ENCODE data around the gene ILRUN. TPM values are rescaled to one million over a fixed set of nuclear protein-coding genes. Genes with fewer than 3 reads are reported as not detected.

Gene ILRUN
- total RNA-seq, 4 donors from 2014 or later, result 34.8 to 81.0 (median 52.9) TPM

DNA sequence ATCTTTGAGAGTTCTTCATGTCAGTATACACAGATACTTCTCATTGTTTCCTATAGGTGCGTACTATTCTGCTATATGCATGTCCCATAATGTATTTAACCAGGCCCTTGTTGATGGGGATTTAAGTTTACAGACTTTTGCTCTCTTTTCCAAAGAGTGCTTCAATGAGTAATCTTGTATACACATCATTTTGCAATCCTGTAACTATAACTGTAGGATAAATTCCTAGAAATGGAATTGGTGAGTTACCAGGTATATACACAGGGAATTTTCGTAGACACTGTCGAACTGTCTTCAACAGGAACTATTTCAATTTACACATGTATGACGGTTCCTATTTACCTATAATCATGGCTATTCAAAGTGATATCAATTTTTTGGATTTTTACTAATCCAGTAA, 45.5 kb upstream of the ILRUN start:
- no peaks in the 10 kb centered on the region for H3K27me3 ChIP-seq
- peaks cover 0 to 21% (median 7%) of the 10 kb centered on the region in 4 donors for H3K4me1 ChIP-seq
- no peak overlapping the region for H3K27ac ChIP-seq
- no peaks in the 10 kb centered on the region for H3K36me3 ChIP-seq
- no peak overlapping the region for H3K4me3 ChIP-seq
- in situ Hi-C loops (cut with MboI; ENCODE audit: low pct_ligation_motif_present in 1 of 4, low pct_unique_long_range_greater_than_20kb in 1 of 4, low sequenced_read_pairs in 3 of 4), result no loop called here
- intact Hi-C loops (cut with DNase I; ENCODE audit: low total_unique reads), result no loop called here
- no peak for DNase-seq
- 94 to 95% methylated on average over 4 of the region's 4 CpGs for WGBS, 2 donors (ENCODE audit: low coverage in 1 of 2)
- H3K9me3 ChIP-seq, result no peaks in the 10 kb centered on the region
- TF ChIP-seq POLR2AphosphoS5 (IDR thresholded peaks at IDR 0.05), result no peak
- no peak for TF ChIP-seq EP300 (IDR thresholded peaks at IDR 0.05; ENCODE audit: low read depth)

- DNase-seq, result no peak
- H3K4me1 ChIP-seq, result no peaks in the 10 kb centered on the region
- in situ Hi-C loops (cut with MboI; ENCODE audit: low pct_ligation_motif_present in 1 of 4, low pct_unique_long_range_greater_than_20kb in 1 of 4, low sequenced_read_pairs in 3 of 4), result no loop called here
- H3K27me3 ChIP-seq, result no peaks in the 10 kb centered on the region
- H3K36me3 ChIP-seq, result no peaks in the 10 kb centered on the region
- H3K9me3 ChIP-seq, result no peaks in the 10 kb centered on the region
- WGBS, 2 donors (ENCODE audit: low coverage in 1 of 2), result 88 to 93% methylated on average over 1 to 3 of the region's 3 CpGs
- no peak for TF ChIP-seq POLR2AphosphoS5 (IDR thresholded peaks at IDR 0.05)
- TF ChIP-seq EP300 (IDR thresholded peaks at IDR 0.05; ENCODE audit: low read depth), result no peak
- TF ChIP-seq, protein P1, sequence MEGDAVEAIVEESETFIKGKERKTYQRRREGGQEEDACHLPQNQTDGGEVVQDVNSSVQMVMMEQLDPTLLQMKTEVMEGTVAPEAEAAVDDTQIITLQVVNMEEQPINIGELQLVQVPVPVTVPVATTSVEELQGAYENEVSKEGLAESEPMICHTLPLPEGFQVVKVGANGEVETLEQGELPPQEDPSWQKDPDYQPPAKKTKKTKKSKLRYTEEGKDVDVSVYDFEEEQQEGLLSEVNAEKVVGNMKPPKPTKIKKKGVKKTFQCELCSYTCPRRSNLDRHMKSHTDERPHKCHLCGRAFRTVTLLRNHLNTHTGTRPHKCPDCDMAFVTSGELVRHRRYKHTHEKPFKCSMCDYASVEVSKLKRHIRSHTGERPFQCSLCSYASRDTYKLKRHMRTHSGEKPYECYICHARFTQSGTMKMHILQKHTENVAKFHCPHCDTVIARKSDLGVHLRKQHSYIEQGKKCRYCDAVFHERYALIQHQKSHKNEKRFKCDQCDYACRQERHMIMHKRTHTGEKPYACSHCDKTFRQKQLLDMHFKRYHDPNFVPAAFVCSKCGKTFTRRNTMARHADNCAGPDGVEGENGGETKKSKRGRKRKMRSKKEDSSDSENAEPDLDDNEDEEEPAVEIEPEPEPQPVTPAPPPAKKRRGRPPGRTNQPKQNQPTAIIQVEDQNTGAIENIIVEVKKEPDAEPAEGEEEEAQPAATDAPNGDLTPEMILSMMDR (IDR thresholded peaks at IDR 0.05), result no peak
- no peak for TF ChIP-seq POLR2A (IDR thresholded peaks at IDR 0.05)
- no peak overlapping the region for H3K4me3 ChIP-seq
- intact Hi-C loops (cut with DNase I; ENCODE audit: low total_unique reads), result no loop called here
- H3K27ac ChIP-seq, result no peak overlapping the region
Measured at GRCh38 chr6:34736823-34737222, 40.3 kb upstream of the ILRUN start.

GRCh38 chr6:34731393-34732060, 35.0 kb upstream of the ILRUN start:
- H3K36me3 ChIP-seq, result no peaks in the 10 kb centered on the region
- H3K27me3 ChIP-seq, result no peaks in the 10 kb centered on the region
- H3K4me3 ChIP-seq, result no peak overlapping the region
- in situ Hi-C loops (cut with MboI; ENCODE audit: low pct_ligation_motif_present in 1 of 4, low pct_unique_long_range_greater_than_20kb in 1 of 4, low sequenced_read_pairs in 3 of 4) (no loop called here), intact Hi-C loops (cut with DNase I; ENCODE audit: low total_unique reads) (no loop called here)
- no peak for TF ChIP-seq POLR2A (IDR thresholded peaks at IDR 0.05)
- TF ChIP-seq, protein P1 (IDR thresholded peaks at IDR 0.05), result no peak
- TF ChIP-seq EP300 (IDR thresholded peaks at IDR 0.05; ENCODE audit: low read depth), result no peak
- no peak for TF ChIP-seq POLR2AphosphoS5 (IDR thresholded peaks at IDR 0.05)
- 95 to 96% methylated on average over 3 to 5 of the region's 5 CpGs for WGBS, 2 donors (ENCODE audit: low coverage in 1 of 2)
- H3K9me3 ChIP-seq, result no peaks in the 10 kb centered on the region
- no peak for DNase-seq
- H3K4me1 ChIP-seq, result no peaks in the 10 kb centered on the region
- H3K27ac ChIP-seq, result no peak overlapping the region

DNA sequence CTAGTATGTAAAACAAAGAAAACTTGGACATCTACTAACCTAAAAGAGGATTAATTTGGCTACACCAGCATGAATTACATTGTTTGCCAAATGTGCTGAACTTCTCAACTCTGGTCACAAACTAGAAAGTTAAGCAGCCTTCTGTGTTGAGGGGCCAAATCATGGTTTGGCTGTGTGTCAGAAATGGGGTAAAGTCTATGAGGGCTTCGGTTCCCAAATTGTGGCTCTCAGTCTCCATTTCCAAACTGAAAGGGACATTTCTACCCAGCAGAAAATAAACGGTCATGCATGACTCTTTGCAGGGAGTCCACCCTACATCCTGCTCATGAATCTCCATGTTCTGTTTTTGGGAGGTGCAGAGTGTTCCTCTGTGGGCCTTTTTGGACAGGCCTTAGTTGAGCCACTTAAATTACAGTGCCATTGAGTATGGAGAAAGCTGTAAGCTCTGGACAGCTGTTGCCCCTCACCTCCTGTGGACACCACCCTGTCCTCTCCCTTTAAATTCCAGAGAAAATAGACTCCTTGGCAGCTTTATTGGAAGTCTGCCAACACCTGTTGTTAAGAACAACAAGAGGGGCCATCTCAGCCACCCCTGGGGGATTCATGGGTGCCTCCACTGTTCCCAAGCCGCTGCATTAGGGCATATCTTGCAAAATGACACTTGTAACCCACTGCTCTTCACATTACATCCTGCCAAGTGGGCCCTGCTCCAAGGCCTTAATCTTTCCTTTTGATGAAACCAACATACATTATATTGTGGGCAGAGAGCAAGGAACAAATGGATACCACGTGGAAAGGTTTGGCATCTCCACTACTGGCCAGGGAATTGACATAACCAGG, 33.3 kb upstream of the ILRUN start:
- DNase-seq, result no peak
- intact Hi-C loops (cut with DNase I; ENCODE audit: low total_unique reads), result no loop called here

More for the DNA sequence above, 33.3 kb upstream of the ILRUN start:
- Histone ChIP-seq H3K36me3 (no peaks in the 10 kb centered on the region), H3K4me3 (no peak overlapping the region), H3K4me1 (no peaks in the 10 kb centered on the region), H3K9me3 (no peaks in the 10 kb centered on the region), H3K27me3 (no peaks in the 10 kb centered on the region), H3K27ac (no peak overlapping the region)
- in situ Hi-C loops (cut with MboI; ENCODE audit: low pct_ligation_motif_present in 1 of 4, low pct_unique_long_range_greater_than_20kb in 1 of 4, low sequenced_read_pairs in 3 of 4), result no loop called here
- WGBS, 2 donors (ENCODE audit: low coverage in 1 of 2), result 66 to 76% methylated on average over 3 to 4 of the region's 4 CpGs
- TF ChIP-seq POLR2AphosphoS5 (IDR thresholded peaks at IDR 0.05) (no peak), EP300 (IDR thresholded peaks at IDR 0.05; ENCODE audit: low read depth) (no peak), POLR2A (IDR thresholded peaks at IDR 0.05) (no peak)
- TF ChIP-seq, protein P1 (IDR thresholded peaks at IDR 0.05), result no peak

All from transverse colon (tissue), 4 donors.